SK-N-SH (cell line): ENCODE results near the gene PWWP2B.

Experiments used
- CHD2 ChIP-seq: fragments of 150-350 bp; IDR thresholded peaks from 2 replicates; pipeline ENCODE4 v1.6.1; 2018; ENCODE audit warnings: low read length; ENCODE audit not compliant: partially characterized antibody
- EP300 ChIP-seq, 2 experiments: IDR thresholded peaks; 2 replicates each; pipeline versions ENCODE4 v1.4.0 to v1.6.1; 2012; ENCODE audit warnings: borderline replicate concordance in 1 of 2, low read depth in 1 of 2, low read length in 1 of 2
- FOXJ3 ChIP-seq: sonication (generic); formaldehyde crosslinking; IDR thresholded peaks from 2 replicates; pipeline ENCODE4 v1.5.1; 2020; ENCODE audit warnings: mild to moderate bottlenecking, missing genetic modification reagents
- MXI1 ChIP-seq: IDR thresholded peaks from 2 replicates; pipeline ENCODE4 v1.6.1; 2012; ENCODE audit warnings: mild to moderate bottlenecking, low read depth, low read length, improper control_type of control experiment
- POLR2AphosphoS5 ChIP-seq: IDR thresholded peaks from 2 replicates; pipeline ENCODE4 v1.6.1; 2012; ENCODE audit warnings: low read depth, low read length
- SMC3 ChIP-seq: IDR thresholded peaks from 2 replicates; pipeline ENCODE4 v1.6.1; 2012; ENCODE audit warnings: low read depth, low read length, improper control_type of control experiment
- YY1 ChIP-seq: IDR thresholded peaks from 2 replicates; pipeline ENCODE4 v1.4.0; 2012; ENCODE audit warnings: low read depth, mild to moderate bottlenecking
- TF ChIP-seq, protein P1 (sequence below): fragments of 200-600 bp; sonication (generic); IDR thresholded peaks from 2 replicates; pipeline ENCODE4 v1.6.1; 2017; ENCODE audit warnings: antibody characterized with exemption, mild to moderate bottlenecking, moderate library complexity
- TF ChIP-seq, protein P2 (sequence below): IDR thresholded peaks from 2 replicates; pipeline ENCODE4 v1.4.0; 2012; ENCODE audit warnings: low read depth, borderline replicate concordance
- TF ChIP-seq, protein P3 (sequence below): fragments of 150-350 bp; IDR thresholded peaks from 2 replicates; pipeline ENCODE4 v1.6.1; 2017; ENCODE audit warnings: antibody characterized with exemption, low read length, low read depth, borderline replicate concordance

DNA sequence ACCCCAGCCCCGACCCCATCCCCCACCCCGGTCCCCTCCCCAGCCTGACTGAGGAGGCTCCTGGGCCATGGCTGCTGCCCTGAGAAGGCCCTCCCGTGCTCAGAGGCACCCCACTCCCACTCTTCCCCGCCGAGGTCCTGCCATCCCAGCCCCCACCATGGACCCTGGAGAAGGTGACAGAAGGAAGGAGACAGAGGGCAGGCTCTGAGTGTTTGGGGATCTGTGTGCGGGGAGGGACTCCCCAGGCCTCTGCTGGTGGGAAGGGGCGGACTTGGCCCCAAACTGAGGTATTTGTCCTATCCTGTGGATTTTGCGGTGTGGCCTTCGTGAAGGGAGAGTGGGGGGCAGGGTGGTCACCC is 53.4 kb downstream of the PWWP2B start:
- TF ChIP-seq POLR2AphosphoS5 (no peak), MXI1 (no peak), YY1 (no peak), SMC3 (no peak), EP300 (IDR thresholded peaks at IDR 0.05; ENCODE audit: borderline replicate concordance in 1 of 2, low read depth in 1 of 2, low read length in 1 of 2) (no peak), FOXJ3 (CRISPR knock-in tag) (no peak), CHD2 (no peak)
- TF ChIP-seq, protein P1, sequence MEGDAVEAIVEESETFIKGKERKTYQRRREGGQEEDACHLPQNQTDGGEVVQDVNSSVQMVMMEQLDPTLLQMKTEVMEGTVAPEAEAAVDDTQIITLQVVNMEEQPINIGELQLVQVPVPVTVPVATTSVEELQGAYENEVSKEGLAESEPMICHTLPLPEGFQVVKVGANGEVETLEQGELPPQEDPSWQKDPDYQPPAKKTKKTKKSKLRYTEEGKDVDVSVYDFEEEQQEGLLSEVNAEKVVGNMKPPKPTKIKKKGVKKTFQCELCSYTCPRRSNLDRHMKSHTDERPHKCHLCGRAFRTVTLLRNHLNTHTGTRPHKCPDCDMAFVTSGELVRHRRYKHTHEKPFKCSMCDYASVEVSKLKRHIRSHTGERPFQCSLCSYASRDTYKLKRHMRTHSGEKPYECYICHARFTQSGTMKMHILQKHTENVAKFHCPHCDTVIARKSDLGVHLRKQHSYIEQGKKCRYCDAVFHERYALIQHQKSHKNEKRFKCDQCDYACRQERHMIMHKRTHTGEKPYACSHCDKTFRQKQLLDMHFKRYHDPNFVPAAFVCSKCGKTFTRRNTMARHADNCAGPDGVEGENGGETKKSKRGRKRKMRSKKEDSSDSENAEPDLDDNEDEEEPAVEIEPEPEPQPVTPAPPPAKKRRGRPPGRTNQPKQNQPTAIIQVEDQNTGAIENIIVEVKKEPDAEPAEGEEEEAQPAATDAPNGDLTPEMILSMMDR, result no peak
- TF ChIP-seq, protein P2, sequence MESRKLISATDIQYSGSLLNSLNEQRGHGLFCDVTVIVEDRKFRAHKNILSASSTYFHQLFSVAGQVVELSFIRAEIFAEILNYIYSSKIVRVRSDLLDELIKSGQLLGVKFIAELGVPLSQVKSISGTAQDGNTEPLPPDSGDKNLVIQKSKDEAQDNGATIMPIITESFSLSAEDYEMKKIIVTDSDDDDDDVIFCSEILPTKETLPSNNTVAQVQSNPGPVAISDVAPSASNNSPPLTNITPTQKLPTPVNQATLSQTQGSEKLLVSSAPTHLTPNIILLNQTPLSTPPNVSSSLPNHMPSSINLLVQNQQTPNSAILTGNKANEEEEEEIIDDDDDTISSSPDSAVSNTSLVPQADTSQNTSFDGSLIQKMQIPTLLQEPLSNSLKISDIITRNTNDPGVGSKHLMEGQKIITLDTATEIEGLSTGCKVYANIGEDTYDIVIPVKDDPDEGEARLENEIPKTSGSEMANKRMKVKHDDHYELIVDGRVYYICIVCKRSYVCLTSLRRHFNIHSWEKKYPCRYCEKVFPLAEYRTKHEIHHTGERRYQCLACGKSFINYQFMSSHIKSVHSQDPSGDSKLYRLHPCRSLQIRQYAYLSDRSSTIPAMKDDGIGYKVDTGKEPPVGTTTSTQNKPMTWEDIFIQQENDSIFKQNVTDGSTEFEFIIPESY, result no peak
- TF ChIP-seq, protein P3, sequence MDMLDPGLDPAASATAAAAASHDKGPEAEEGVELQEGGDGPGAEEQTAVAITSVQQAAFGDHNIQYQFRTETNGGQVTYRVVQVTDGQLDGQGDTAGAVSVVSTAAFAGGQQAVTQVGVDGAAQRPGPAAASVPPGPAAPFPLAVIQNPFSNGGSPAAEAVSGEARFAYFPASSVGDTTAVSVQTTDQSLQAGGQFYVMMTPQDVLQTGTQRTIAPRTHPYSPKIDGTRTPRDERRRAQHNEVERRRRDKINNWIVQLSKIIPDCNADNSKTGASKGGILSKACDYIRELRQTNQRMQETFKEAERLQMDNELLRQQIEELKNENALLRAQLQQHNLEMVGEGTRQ, result no peak
